Common myeloid progenitor, CD34-positive (primary cell): Measurements from ENCODE around the gene LDB1.

Source experiments
- CTCF ChIA-PET: fragments of 350-600 bp; sonication (Branson Sonifier 250); formaldehyde crosslinking; loops from one replicate; lab custom pipeline; 2021; ENCODE audit warnings: antibody characterized with exemption; lab: Charles Lee
- POLR2A ChIA-PET: fragments of 350-600 bp; sonication (Branson Sonifier 250); formaldehyde crosslinking; loops from one replicate; lab custom pipeline; 2021; ENCODE audit warnings: antibody characterized with exemption; lab: Charles Lee
- DNase-seq, 3 donors: peaks; one replicate each; pipeline versions ENCODE4 v3.0.0 to v3.0.0-alpha.2; 2013
- H3K27ac ChIP-seq, 2 experiments: 1 replicate in 1 of 2; 2 replicates in 1 of 2; pipeline ENCODE4 v1.7.0; 2013; ENCODE audit warnings: inconsistent platforms in 2 of 2, low read length in 2 of 2, mild to moderate bottlenecking in 2 of 2, low read depth in 1 of 2, moderate library complexity in 1 of 2; ENCODE audit not compliant: severe bottlenecking in 2 of 2, insufficient read depth in 1 of 2, poor library complexity in 1 of 2
- H3K27me3 ChIP-seq, 5 experiments: replicated peaks in 2 of 5; 1 replicate in 3 of 5; 2 replicates in 2 of 5; pipeline versions ENCODE4 v1.6.1 to v1.7.0; 2013; ENCODE audit warnings: low read length in 4 of 5, mild to moderate bottlenecking in 2 of 5, moderate library complexity in 2 of 5, inconsistent platforms in 1 of 5; ENCODE audit not compliant: insufficient read depth in 5 of 5, control insufficient read depth in 4 of 5
- H3K36me3 ChIP-seq, 4 experiments: 1 replicate in 2 of 4; 2 replicates in 2 of 4; pipeline versions ENCODE4 v1.6.1 to v1.7.0; 2013; ENCODE audit warnings: low read length in 3 of 4, control low read depth in 1 of 4, mild to moderate bottlenecking in 1 of 4; ENCODE audit not compliant: control insufficient read depth in 4 of 4, insufficient read depth in 4 of 4
- H3K4me1 ChIP-seq, 4 experiments: 1 replicate in 3 of 4; 2 replicates in 1 of 4; pipeline versions ENCODE4 v1.6.1 to v1.7.1; 2013; ENCODE audit warnings: low read length in 3 of 4, mild to moderate bottlenecking in 3 of 4, control low read depth in 1 of 4, inconsistent platforms in 1 of 4, moderate library complexity in 1 of 4; ENCODE audit not compliant: control insufficient read depth in 4 of 4, insufficient read depth in 4 of 4; ENCODE audit errors: control extremely low read depth in 1 of 4
- H3K4me3 ChIP-seq, 7 experiments: 1 replicate in 4 of 7; 2 replicates in 3 of 7; pipeline versions ENCODE4 v1.5.1 to v1.7.0; 2013; ENCODE audit warnings: mild to moderate bottlenecking in 7 of 7, low read length in 6 of 7, moderate library complexity in 6 of 7, inconsistent platforms in 2 of 7, low read depth in 2 of 7, control low read depth in 1 of 7; ENCODE audit not compliant: insufficient read depth in 4 of 7, control insufficient read depth in 1 of 7; ENCODE audit errors: extremely low read depth in 1 of 7
- H3K9me3 ChIP-seq, 5 experiments: 1 replicate in 4 of 5; 2 replicates in 1 of 5; pipeline versions ENCODE4 v1.6.1 to v1.7.1; 2013; ENCODE audit warnings: low read length in 4 of 5, mild to moderate bottlenecking in 2 of 5, inconsistent platforms in 1 of 5, low read depth in 1 of 5, moderate library complexity in 1 of 5; ENCODE audit not compliant: control insufficient read depth in 4 of 5, insufficient read depth in 2 of 5; ENCODE audit errors: control extremely low read depth in 1 of 5
- WGBS: methylation state at CpG from one replicate; pipeline ENCODE4 v1.1.5; 2013; ENCODE audit not compliant: insufficient coverage; 5-methylcytosine and 5-hydroxymethylcytosine counted together

LDB1 gene

DNA sequence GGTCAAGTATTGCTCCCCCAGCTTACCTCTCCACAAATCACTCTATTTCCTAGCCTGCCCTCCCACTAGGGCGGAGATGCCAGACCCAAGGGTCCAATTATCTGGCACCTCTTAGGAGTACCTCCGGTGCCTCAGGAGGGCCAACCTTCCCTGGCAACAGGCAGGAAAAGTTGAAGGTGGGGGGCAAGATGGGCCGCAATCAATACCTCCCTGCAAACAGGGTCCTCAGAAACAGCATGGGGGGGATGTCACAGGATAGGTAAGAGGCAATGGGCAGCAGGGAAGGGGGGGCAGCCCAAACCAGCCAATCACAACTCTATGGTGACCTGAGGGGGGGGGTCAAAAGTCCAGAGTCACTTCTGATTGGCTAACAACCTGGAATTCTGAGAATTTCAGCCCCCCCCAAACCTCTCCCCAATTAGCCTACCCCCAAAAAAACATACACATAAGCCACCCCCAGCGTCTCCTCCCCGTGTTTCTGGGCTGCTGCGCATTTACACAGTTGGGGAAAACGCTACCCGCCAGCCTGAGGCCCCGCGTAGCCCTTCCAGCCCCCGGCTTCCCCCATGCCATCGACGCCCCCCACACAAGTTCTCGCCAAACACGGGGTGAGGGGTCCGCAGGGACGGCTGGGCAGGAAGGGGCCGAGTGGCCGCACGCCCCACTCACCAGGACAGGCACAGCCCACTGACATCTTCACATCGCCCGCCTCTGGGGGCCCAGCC lies 589 bp downstream of the LDB1 start:
- H3K4me3 ChIP-seq = peak overlapping the region; percentile 58 to 95 (median 83)
- H3K27me3 ChIP-seq = no peaks in the 10 kb centered on the region
- H3K27ac ChIP-seq = peak overlapping the region; percentile 79 to 89
- H3K9me3 ChIP-seq = no peaks in the 10 kb centered on the region
- POLR2A ChIA-PET = interaction anchor here (1.4 kb wide), 1 partner anchor 13 kb away, joined by 3 read pairs; the partner anchor contains the start of gene PPRC1
- peaks cover 20 to 69% (median 58%) of the 10 kb centered on the region in 4 experiments for H3K4me1 ChIP-seq
- 0% methylated on average over 12 of the region's 22 CpGs for WGBS
- peak in 2 of 3 donors; percentile 68 to 78 for DNase-seq
- peaks cover 0 to 4% (median 0%) of the 10 kb centered on the region in 4 experiments for H3K36me3 ChIP-seq
- CTCF ChIA-PET = interaction anchor here (0.6 to 1.4 kb wide), 4 partner anchors 13 to 215 kb away, joined by 3 to 7 read pairs (median 4); partner anchors contain the start of gene PPRC1

DNA sequence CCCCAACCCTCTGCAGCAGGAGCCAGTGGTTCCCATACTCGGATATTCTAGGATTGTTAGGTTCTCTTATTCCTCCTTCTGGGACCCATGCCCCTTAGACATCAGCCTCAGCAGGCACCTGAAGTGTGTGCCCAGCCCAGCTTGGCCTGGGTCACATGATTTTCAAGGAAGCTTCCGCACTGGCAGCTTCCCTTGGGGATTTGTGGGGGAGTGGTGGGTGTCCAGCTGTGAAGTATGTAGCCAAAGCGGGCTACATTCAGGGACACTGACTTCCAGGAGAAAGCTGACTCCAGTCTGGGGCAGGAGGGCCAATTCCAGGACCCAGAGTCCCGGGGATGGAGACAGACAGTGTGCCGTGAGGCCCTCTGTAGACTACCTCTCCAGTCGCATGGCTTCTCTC lies 1.3 kb downstream of the LDB1 start:
- 7% methylated on average over 5 of the region's 6 CpGs for WGBS
- CTCF ChIA-PET = interaction anchor here (0.6 to 1.6 kb wide), 7 partner anchors 13 to 214 kb away, joined by 3 to 7 read pairs (median 3); partner anchors contain the start of gene PPRC1
- POLR2A ChIA-PET = no interaction called here
- Histone ChIP-seq H3K27me3 (no peaks in the 10 kb centered on the region), H3K9me3 (no peaks in the 10 kb centered on the region), H3K27ac (peak overlapping the region; percentile 40 to 89), H3K36me3 (peaks cover 0 to 4% (median 0%) of the 10 kb centered on the region in 4 experiments), H3K4me1 (peaks cover 20 to 71% (median 61%) of the 10 kb centered on the region in 4 experiments), H3K4me3 (peak overlapping the region; percentile 17 to 95 (median 83))
- DNase-seq = no peak

GRCh38 chr10:102117391-102118159 lies 2.6 kb downstream of the LDB1 start:
- ChIA-PET CTCF (interaction anchor here (1.0 to 2.5 kb wide), 7 partner anchors 13 to 66 kb away, joined by 3 to 11 read pairs (median 4); partner anchors contain the start of gene PPRC1), POLR2A (no interaction called here)
- H3K9me3 ChIP-seq = no peaks in the 10 kb centered on the region
- H3K27me3 ChIP-seq = no peaks in the 10 kb centered on the region
- H3K4me3 ChIP-seq = peak overlapping the region in 6 of 7 experiments; percentile 28 to 95 (median 87)
- peak; percentile 79 to 90 (median 88) for DNase-seq
- H3K4me1 ChIP-seq = peaks cover 22 to 83% (median 74%) of the 10 kb centered on the region in 4 experiments
- peak overlapping the region; percentile 40 to 89 for H3K27ac ChIP-seq
- 3% methylated on average over 6 of the region's 12 CpGs for WGBS
- H3K36me3 ChIP-seq = peaks cover 0 to 2% (median 0%) of the 10 kb centered on the region in 4 experiments

- ChIA-PET CTCF (interaction anchor here (0.8 to 2.5 kb wide), 5 partner anchors 14 to 44 kb away, joined by 3 to 11 read pairs (median 3); partner anchors contain the start of gene PPRC1), POLR2A (no interaction called here)
- Histone ChIP-seq H3K27ac (peak overlapping the region; percentile 14 to 89), H3K9me3 (no peaks in the 10 kb centered on the region), H3K4me1 (peaks cover 22 to 81% (median 73%) of the 10 kb centered on the region in 4 experiments), H3K27me3 (no peaks in the 10 kb centered on the region), H3K36me3 (peaks cover 0 to 4% (median 3%) of the 10 kb centered on the region in 4 experiments), H3K4me3 (peak overlapping the region in 5 of 7 experiments; percentile 38 to 95 (median 91))
- no peak for DNase-seq
- WGBS = 75% methylated on average over 1 of the region's 1 CpG
These were observed 3.5 kb downstream of the LDB1 start for GRCh38 chr10:102116656-102117055.

DNA sequence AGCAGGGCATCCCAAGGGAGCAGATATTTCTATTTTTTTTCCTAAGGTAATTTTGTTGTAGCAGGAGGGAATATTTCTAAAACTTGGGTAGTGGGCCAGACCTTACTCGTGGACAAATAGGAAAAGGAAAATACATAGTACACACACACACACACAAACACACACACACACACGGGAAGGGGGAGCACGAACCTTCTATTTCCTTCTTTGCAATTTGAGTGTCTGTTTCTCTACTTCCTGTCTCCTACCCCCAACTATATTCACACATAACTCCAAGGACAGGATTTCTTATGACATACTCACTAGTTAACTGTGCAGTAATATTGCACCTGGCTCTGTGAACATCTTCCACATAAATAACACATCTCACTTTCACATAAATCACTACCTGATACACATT lies 4.4 kb downstream of the LDB1 start:
- 0% methylated on average over 1 of the region's 3 CpGs for WGBS
- DNase-seq = peak in 1 of 3 donors; percentile 16

DNA sequence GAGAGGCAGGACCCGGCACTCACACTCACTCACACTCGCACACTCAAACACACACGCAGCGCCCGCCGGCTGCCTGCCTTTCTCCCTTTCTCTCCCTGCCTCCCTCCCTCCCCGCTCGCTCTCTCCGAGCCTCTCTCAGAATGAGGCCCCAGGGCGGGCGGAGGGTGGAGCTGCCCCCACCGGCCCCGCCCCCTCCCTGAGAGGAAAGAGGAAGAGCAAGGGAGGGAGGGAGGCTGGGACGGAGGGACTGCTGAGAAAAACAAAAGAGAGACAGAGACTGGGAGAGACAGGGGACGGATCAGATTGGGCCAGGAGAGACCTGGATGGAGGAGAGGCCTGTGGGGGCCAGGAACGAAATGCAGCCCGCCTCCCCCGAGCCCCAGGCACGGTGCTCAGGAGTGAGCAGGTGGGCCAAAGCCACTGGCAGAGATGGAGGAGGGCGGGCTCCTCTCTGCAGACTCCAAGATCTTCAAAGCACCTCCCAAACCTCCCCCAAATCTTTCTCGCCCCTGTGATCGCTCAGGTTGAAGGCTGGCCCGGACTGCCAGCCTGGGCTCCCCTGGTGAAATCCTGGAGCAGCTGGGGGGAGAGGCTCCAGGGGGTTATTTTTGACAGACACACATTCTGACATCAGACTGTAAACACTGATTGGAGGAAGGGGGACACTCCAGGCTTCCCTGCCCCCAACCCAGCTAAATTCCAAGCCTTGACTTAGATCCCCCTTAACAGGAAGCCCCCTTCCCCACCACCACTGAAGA lies 5.1 kb downstream of the LDB1 start:
- H3K27ac ChIP-seq = peak overlapping the region; percentile 41 to 89
- no peaks in the 10 kb centered on the region for H3K27me3 ChIP-seq
- 0% methylated on average over 4 of the region's 23 CpGs for WGBS
- peaks cover 22 to 71% (median 66%) of the 10 kb centered on the region in 4 experiments for H3K4me1 ChIP-seq
- CTCF ChIA-PET = interaction anchor here (1.0 to 2.5 kb wide), 4 partner anchors 10 to 42 kb away, joined by 3 to 11 read pairs (median 6); no protein-coding TSS in a partner anchor
- peak; percentile 73 to 87 (median 84) for DNase-seq
- no peaks in the 10 kb centered on the region for H3K9me3 ChIP-seq
- POLR2A ChIA-PET = interaction anchor here (0.6 to 1.9 kb wide), 4 partner anchors 9 to 279 kb away, joined by 3 to 6 read pairs (median 4); partner anchors contain the start of gene PPRC1
- peak overlapping the region; percentile 48 to 92 (median 73) for H3K4me3 ChIP-seq
- peaks cover 11 to 18% (median 16%) of the 10 kb centered on the region in 4 experiments for H3K36me3 ChIP-seq

More for the DNA sequence above, 4.4 kb downstream of the LDB1 start:
- H3K4me3 ChIP-seq = peak overlapping the region in 6 of 7 experiments; percentile 67 to 92 (median 79)
- CTCF ChIA-PET = interaction anchor here (0.8 to 2.5 kb wide), 5 partner anchors 9 to 43 kb away, joined by 3 to 11 read pairs (median 6); no protein-coding TSS in a partner anchor
- H3K9me3 ChIP-seq = no peaks in the 10 kb centered on the region
- peak overlapping the region; percentile 41 to 89 for H3K27ac ChIP-seq
- POLR2A ChIA-PET = interaction anchor here (0.6 kb wide), 1 partner anchor 8 kb away, joined by 4 read pairs; no protein-coding TSS in a partner anchor
- peaks cover 22 to 72% (median 67%) of the 10 kb centered on the region in 4 experiments for H3K4me1 ChIP-seq
- no peaks in the 10 kb centered on the region for H3K27me3 ChIP-seq
- H3K36me3 ChIP-seq = peaks cover 5 to 11% (median 9%) of the 10 kb centered on the region in 4 experiments
